Neural cell (in vitro differentiated cells): ENCODE results near the gene MYBPHL. TPM values are rescaled to one million over a fixed set of nuclear protein-coding genes. Genes with fewer than 3 reads are reported as not detected.

Source experiments
- H2AFZ ChIP-seq: fragments of 200-600, 300-800 bp; sonication (generic), shearing (Covaris generic); 2 replicates; pipeline ENCODE4 v1.6.0; 2014; ENCODE audit warnings: low read depth, mild to moderate bottlenecking, antibody characterized with exemption, low read length, moderate library complexity
- H3F3A ChIP-seq: fragments of 200-600 bp; shearing (Covaris generic); 2 replicates; pipeline ENCODE4 v1.6.1; 2016; ENCODE audit warnings: mild to moderate bottlenecking, moderate library complexity, mixed read lengths, antibody characterized with exemption, low read length; ENCODE audit not compliant: insufficient read depth, poor library complexity, severe bottlenecking
- H3K27ac ChIP-seq: fragments of 200-600, 300-800 bp; sonication (generic), shearing (Covaris generic); 2 replicates; pipeline ENCODE4 v1.5.1; 2014; ENCODE audit warnings: mild to moderate bottlenecking, low read length, moderate library complexity
- H3K27me3 ChIP-seq: fragments of 300-800, 200-600 bp; sonication (generic), shearing (Covaris generic); 2 replicates; pipeline ENCODE4 v1.6.0; 2014; ENCODE audit warnings: mild to moderate bottlenecking, low read depth, low read length, moderate library complexity; ENCODE audit not compliant: insufficient read depth
- H3K36me3 ChIP-seq: fragments of 300-800, 200-600 bp; sonication (generic), shearing (Covaris generic); 2 replicates; pipeline ENCODE4 v1.5.1; 2014; ENCODE audit warnings: mild to moderate bottlenecking, antibody characterized with exemption, low read length, moderate library complexity; ENCODE audit not compliant: insufficient read depth
- H3K4me2 ChIP-seq: fragments of 300-800, 200-600 bp; sonication (generic), shearing (Covaris generic); 2 replicates; pipeline ENCODE4 v1.6.0; 2014; ENCODE audit warnings: mild to moderate bottlenecking, low read length
- H3K4me3 ChIP-seq: fragments of 300-800, 200-600 bp; sonication (generic), shearing (Covaris generic); 2 replicates; pipeline ENCODE4 v1.5.1; 2014; ENCODE audit warnings: mild to moderate bottlenecking, low read length, moderate library complexity
- H3K79me2 ChIP-seq: fragments of 200-600 bp; shearing (Covaris generic); replicated peaks from 2 replicates; pipeline ENCODE4 v1.6.0; 2014; ENCODE audit warnings: mild to moderate bottlenecking, low read length, moderate library complexity; ENCODE audit not compliant: insufficient read depth
- H3K9ac ChIP-seq: fragments of 300-800, 200-600 bp; sonication (generic), shearing (Covaris generic); 2 replicates; pipeline ENCODE4 v1.6.1; 2016; ENCODE audit warnings: mild to moderate bottlenecking, low read length, mixed read lengths
- H3K9me2 ChIP-seq: fragments of 200-600 bp; shearing (Covaris generic); 2 replicates; pipeline ENCODE4 v1.6.1; 2016; ENCODE audit warnings: mild to moderate bottlenecking, low read length, mixed read lengths; ENCODE audit not compliant: insufficient read depth
- H3K9me3 ChIP-seq: fragments of 200-600, 300-800 bp; sonication (generic), shearing (Covaris generic); 2 replicates; pipeline ENCODE4 v1.6.1; 2016; ENCODE audit warnings: mild to moderate bottlenecking, mixed run types, low read length, moderate library complexity, mixed read lengths
- H4K20me1 ChIP-seq: fragments of 200-600 bp; shearing (Covaris generic); 2 replicates; pipeline ENCODE4 v1.6.1; 2016; ENCODE audit warnings: mild to moderate bottlenecking, mixed run types; ENCODE audit not compliant: insufficient read depth
- CTCF ChIP-seq: fragments of 450-650 bp; IDR thresholded peaks from 2 replicates; pipeline ENCODE4 v1.5.1; 2014; ENCODE audit warnings: antibody characterized with exemption, mild to moderate bottlenecking, moderate library complexity; ENCODE audit not compliant: poor library complexity, severe bottlenecking
- EP300 ChIP-seq: fragments of 450-650 bp; conservative IDR thresholded peaks from 2 replicates; pipeline ENCODE4 v1.6.1; 2014; ENCODE audit warnings: antibody characterized with exemption, mild to moderate bottlenecking, moderate library complexity; ENCODE audit not compliant: poor library complexity, severe bottlenecking
- EZH2 ChIP-seq: fragments of 200-600, 300-800 bp; shearing (Covaris generic), sonication (generic); IDR thresholded peaks from 2 replicates; pipeline ENCODE4 v1.6.1; 2014; ENCODE audit warnings: antibody characterized with exemption, low read length, borderline replicate concordance, mild to moderate bottlenecking; ENCODE audit not compliant: insufficient read depth, poor library complexity, severe bottlenecking
- MXI1 ChIP-seq: fragments of 450-650 bp; conservative IDR thresholded peaks from 2 replicates; pipeline ENCODE4 v1.6.1; 2014; ENCODE audit warnings: antibody characterized with exemption, mild to moderate bottlenecking; ENCODE audit not compliant: poor library complexity, severe bottlenecking
- POLR2AphosphoS5 ChIP-seq: IDR thresholded peaks from 2 replicates; pipeline ENCODE4 v1.6.1; 2012
- RAD21 ChIP-seq: fragments of 450-650 bp; conservative IDR thresholded peaks from 2 replicates; pipeline ENCODE4 v1.6.1; 2014; ENCODE audit warnings: antibody characterized with exemption, mild to moderate bottlenecking, moderate library complexity
- REST ChIP-seq: IDR thresholded peaks from 2 replicates; pipeline ENCODE4 v1.6.1; 2012; ENCODE audit warnings: borderline replicate concordance
- SMC3 ChIP-seq: fragments of 450-650 bp; conservative IDR thresholded peaks from 2 replicates; pipeline ENCODE4 v1.6.1; 2014; ENCODE audit warnings: antibody characterized with exemption, mild to moderate bottlenecking, moderate library complexity; ENCODE audit not compliant: poor library complexity
- TAF1 ChIP-seq: IDR thresholded peaks from 2 replicates; pipeline ENCODE4 v1.6.1; 2012; ENCODE audit warnings: low read depth
- polyA plus RNA-seq: library from polyadenylated mRNA; depleted of rRNA; stranded (reverse); fragments of >200 nt; gene quantifications from 2 replicates; pipeline ENCODE4 v1.2.3, GENCODE V29; 2014

The MYBPHL gene
- polyA plus RNA-seq, 1 donor from 2014 or later = 1.6 TPM

- TF ChIP-seq EZH2 (no peak), EP300 (no peak), RAD21 (no peak), POLR2AphosphoS5 (no peak)
Observed at GRCh38 chr1:109341944-109342930, 35.4 kb upstream of the MYBPHL start (continued).

GRCh38 chr1:109338608-109339007 is 31.8 kb upstream of the MYBPHL start:
- Histone ChIP-seq H3K36me3 (peaks cover 17% of the 10 kb centered on the region), H3K79me2 (no peaks in the 10 kb centered on the region), H3K9me3 (no peaks in the 10 kb centered on the region), H3K4me3 (no peak overlapping the region), H2AFZ (no peak overlapping the region), H4K20me1 (no peaks in the 10 kb centered on the region), H3K27ac (no peak overlapping the region), H3K9ac (no peak overlapping the region), H3F3A (no peaks in the 10 kb centered on the region), H3K27me3 (no peaks in the 10 kb centered on the region), H3K9me2 (no peaks in the 10 kb centered on the region), H3K4me2 (no peak overlapping the region)
- TF ChIP-seq POLR2AphosphoS5 (no peak), SMC3 (no peak), REST (no peak), CTCF (no peak), EZH2 (no peak), EP300 (no peak)

GRCh38 chr1:109338091-109338490 is 31.3 kb upstream of the MYBPHL start:
- Histone ChIP-seq H3K4me3 (no peak overlapping the region), H3K27ac (no peak overlapping the region), H3K27me3 (no peaks in the 10 kb centered on the region), H3K79me2 (no peaks in the 10 kb centered on the region), H3K9me2 (no peaks in the 10 kb centered on the region), H4K20me1 (no peaks in the 10 kb centered on the region), H3K9me3 (peaks cover 3% of the 10 kb centered on the region), H3F3A (no peaks in the 10 kb centered on the region), H3K4me2 (no peak overlapping the region), H3K36me3 (peaks cover 20% of the 10 kb centered on the region), H3K9ac (no peak overlapping the region), H2AFZ (no peak overlapping the region)
- no peak for TF ChIP-seq TAF1
- TF ChIP-seq EZH2 = no peak
- TF ChIP-seq CTCF = no peak
- TF ChIP-seq RAD21 = no peak
- TF ChIP-seq MXI1 = no peak
- TF ChIP-seq EP300 = no peak
- no peak for TF ChIP-seq REST
- no peak for TF ChIP-seq POLR2AphosphoS5
- TF ChIP-seq SMC3 = no peak
